Naive B cell (primary cell): ENCODE measurements around the gene SLC6A19. TPM values are rescaled to one million over a fixed set of nuclear protein-coding genes. Genes with fewer than 3 reads are reported as not detected.

Experiments used
- ATAC-seq, 2 donors: fragments of 150-1000 bp; cut with Tn5 transposase; 2 replicates each; pipeline ENCODE4 v1.10.0; 2021; ENCODE audit warnings: low read depth in 2 of 2, mild to moderate bottlenecking in 2 of 2, moderate library complexity in 2 of 2
- DNase-seq: peaks from one replicate; pipeline ENCODE4 v3.0.0; 2022
- H3K27ac Mint-ChIP-seq, 6 donors: one replicate each; pipeline ENCODE4 v1.8.0; 2020 to 2022; ENCODE audit warnings: mild to moderate bottlenecking in 6 of 6, mixed read lengths in 6 of 6, moderate library complexity in 5 of 6, inconsistent platforms in 2 of 6
- H3K27me3 Mint-ChIP-seq, 3 donors: one replicate each; pipeline ENCODE4 v1.8.0; 2021 to 2022; ENCODE audit warnings: mixed read lengths in 3 of 3, mild to moderate bottlenecking in 1 of 3
- H3K36me3 Mint-ChIP-seq, 2 donors: one replicate each; pipeline ENCODE4 v1.8.0; 2020 to 2022; ENCODE audit warnings: mixed read lengths in 2 of 2, inconsistent platforms in 1 of 2, mild to moderate bottlenecking in 1 of 2
- H3K4me1 Mint-ChIP-seq, 3 donors: one replicate each; pipeline ENCODE4 v1.8.0; 2020 to 2022; ENCODE audit warnings: mixed read lengths in 3 of 3, inconsistent platforms in 1 of 3, mild to moderate bottlenecking in 1 of 3, moderate library complexity in 1 of 3
- H3K4me3 Mint-ChIP-seq, 8 donors: one replicate each; pipeline ENCODE4 v1.8.0; 2020 to 2022; ENCODE audit warnings: mild to moderate bottlenecking in 8 of 8, mixed read lengths in 8 of 8, moderate library complexity in 8 of 8, inconsistent platforms in 2 of 8
- H3K9me3 Mint-ChIP-seq, 7 donors: one replicate each; pipeline ENCODE4 v1.8.0; 2020 to 2022; ENCODE audit warnings: mixed read lengths in 7 of 7, mild to moderate bottlenecking in 5 of 7, inconsistent platforms in 2 of 7, moderate library complexity in 1 of 7
- polyA plus RNA-seq, 6 donors: library from polyadenylated mRNA; unstranded; fragments of 300-500 nt; fragmentation: Illumina TruSeq; gene quantifications; one replicate each; pipeline ENCODE4 v1.2.3, GENCODE V29; 2021; ENCODE audit warnings: low read depth in 6 of 6

SLC6A19 gene
- polyA plus RNA-seq, 6 donors from 2014 or later, result not detected

GRCh38 chr5:1249366-1250280, 48.2 kb downstream of the SLC6A19 start:
- Mint-ChIP-seq H3K27me3 (peaks cover 0 to 6% (median 0%) of the 10 kb centered on the region in 3 donors), H3K9me3 (no peaks in the 10 kb centered on the region), H3K4me1 (peaks cover 0 to 5% (median 2%) of the 10 kb centered on the region in 3 donors), H3K36me3 (no peaks in the 10 kb centered on the region), H3K4me3 (no peak overlapping the region), H3K27ac (no peak overlapping the region)
- DNase-seq (no peak), ATAC-seq (no peak)

- ATAC-seq (no peak), DNase-seq (no peak)
- Mint-ChIP-seq H3K4me1 (peaks cover 0 to 10% (median 0%) of the 10 kb centered on the region in 3 donors), H3K27ac (peak overlapping the region in 1 of 6 donors; percentile 2), H3K9me3 (no peaks in the 10 kb centered on the region), H3K4me3 (no peak overlapping the region), H3K36me3 (no peaks in the 10 kb centered on the region), H3K27me3 (peaks cover 0 to 2% (median 0%) of the 10 kb centered on the region in 3 donors)
Measured at GRCh38 chr5:1251678-1252580, 50.5 kb downstream of the SLC6A19 start.

GRCh38 chr5:1252681-1253080, 51.3 kb downstream of the SLC6A19 start:
- no peak for DNase-seq
- no peaks in the 10 kb centered on the region for H3K36me3 Mint-ChIP-seq
- no peak for ATAC-seq
- peak overlapping the region in 1 of 6 donors; percentile 58 for H3K27ac Mint-ChIP-seq
- H3K4me3 Mint-ChIP-seq, result no peak overlapping the region
- H3K27me3 Mint-ChIP-seq, result no peaks in the 10 kb centered on the region
- H3K4me1 Mint-ChIP-seq, result peaks cover 0 to 10% (median 0%) of the 10 kb centered on the region in 3 donors
- no peaks in the 10 kb centered on the region for H3K9me3 Mint-ChIP-seq

- Mint-ChIP-seq H3K36me3 (no peaks in the 10 kb centered on the region), H3K9me3 (peaks cover 0 to 2% (median 0%) of the 10 kb centered on the region in 7 donors), H3K4me3 (no peak overlapping the region), H3K4me1 (peaks cover 0 to 10% (median under 1%) of the 10 kb centered on the region in 3 donors), H3K27me3 (peaks cover 0 to 3% (median 2%) of the 10 kb centered on the region in 3 donors), H3K27ac (no peak overlapping the region)
- no peak for DNase-seq
- ATAC-seq, result no peak
Measured at GRCh38 chr5:1253456-1254105, 52.2 kb downstream of the SLC6A19 start.

GRCh38 chr5:1254196-1254595, 52.8 kb downstream of the SLC6A19 start:
- Mint-ChIP-seq H3K9me3 (peaks cover 0 to 2% (median 0%) of the 10 kb centered on the region in 7 donors), H3K4me3 (no peak overlapping the region), H3K36me3 (no peaks in the 10 kb centered on the region), H3K27me3 (peaks cover 0 to 6% (median 5%) of the 10 kb centered on the region in 3 donors), H3K27ac (no peak overlapping the region), H3K4me1 (peaks cover 0 to 10% (median 3%) of the 10 kb centered on the region in 3 donors)
- ATAC-seq (no peak), DNase-seq (no peak)

GRCh38 chr5:1255081-1255561, 53.7 kb downstream of the SLC6A19 start:
- H3K9me3 Mint-ChIP-seq, result peaks cover 0 to 3% (median 1%) of the 10 kb centered on the region in 7 donors
- peak overlapping the region in 2 of 6 donors; percentile 20 to 47 for H3K27ac Mint-ChIP-seq
- ATAC-seq (no peak), DNase-seq (no peak)
- H3K4me1 Mint-ChIP-seq, result peaks cover 0 to 10% (median 3%) of the 10 kb centered on the region in 3 donors
- H3K27me3 Mint-ChIP-seq, result peaks cover 0 to 6% (median 5%) of the 10 kb centered on the region in 3 donors
- H3K4me3 Mint-ChIP-seq, result no peak overlapping the region
- H3K36me3 Mint-ChIP-seq, result no peaks in the 10 kb centered on the region

- Mint-ChIP-seq H3K4me3 (no peak overlapping the region), H3K27ac (no peak overlapping the region), H3K9me3 (peaks cover 0 to 18% (median 10%) of the 10 kb centered on the region in 7 donors), H3K4me1 (peaks cover 0 to 10% (median 3%) of the 10 kb centered on the region in 3 donors), H3K36me3 (peaks cover 4 to 9% of the 10 kb centered on the region in 2 donors), H3K27me3 (peaks cover 0 to 6% (median 5%) of the 10 kb centered on the region in 3 donors)
- no peak for ATAC-seq
- no peak for DNase-seq
Measured at GRCh38 chr5:1256776-1257175, 55.4 kb downstream of the SLC6A19 start.

GRCh38 chr5:1257363-1257762, 56.0 kb downstream of the SLC6A19 start:
- ATAC-seq (no peak), DNase-seq (no peak)
- H3K4me3 Mint-ChIP-seq, result no peak overlapping the region
- peaks cover 0 to 6% (median 5%) of the 10 kb centered on the region in 3 donors for H3K27me3 Mint-ChIP-seq
- H3K36me3 Mint-ChIP-seq, result peaks cover 8 to 15% of the 10 kb centered on the region in 2 donors
- H3K4me1 Mint-ChIP-seq, result peaks cover 0 to 10% (median 3%) of the 10 kb centered on the region in 3 donors
- peaks cover 5 to 23% (median 15%) of the 10 kb centered on the region in 7 donors for H3K9me3 Mint-ChIP-seq
- H3K27ac Mint-ChIP-seq, result peak overlapping the region in 1 of 6 donors; percentile 68

- Mint-ChIP-seq H3K9me3 (peaks cover 10 to 27% (median 19%) of the 10 kb centered on the region in 7 donors), H3K27ac (no peak overlapping the region), H3K4me1 (peaks cover 0 to 8% (median 3%) of the 10 kb centered on the region in 3 donors), H3K36me3 (peaks cover 12 to 20% of the 10 kb centered on the region in 2 donors), H3K27me3 (peaks cover 0 to 6% (median 5%) of the 10 kb centered on the region in 3 donors), H3K4me3 (no peak overlapping the region)
- DNase-seq, result no peak
- no peak for ATAC-seq
Measured at GRCh38 chr5:1257841-1258240, 56.4 kb downstream of the SLC6A19 start.

- no peak for ATAC-seq
- Mint-ChIP-seq H3K27me3 (peaks cover 0 to 6% (median 5%) of the 10 kb centered on the region in 3 donors), H3K4me3 (peak overlapping the region in 1 of 8 donors; percentile 51), H3K36me3 (peaks cover 12 to 21% of the 10 kb centered on the region in 2 donors), H3K9me3 (peaks cover 10 to 42% (median 23%) of the 10 kb centered on the region in 7 donors), H3K27ac (no peak overlapping the region), H3K4me1 (peaks cover 0 to 4% (median 3%) of the 10 kb centered on the region in 3 donors)
- no peak for DNase-seq
Measured at GRCh38 chr5:1259806-1260480, 58.5 kb downstream of the SLC6A19 start.

GRCh38 chr5:1261643-1262042, 60.2 kb downstream of the SLC6A19 start:
- Mint-ChIP-seq H3K9me3 (peaks cover 10 to 42% (median 23%) of the 10 kb centered on the region in 7 donors), H3K4me1 (peaks cover 0 to 3% (median 0%) of the 10 kb centered on the region in 3 donors), H3K27me3 (peaks cover 0 to 6% (median 5%) of the 10 kb centered on the region in 3 donors), H3K27ac (no peak overlapping the region), H3K4me3 (no peak overlapping the region), H3K36me3 (peaks cover 12 to 21% of the 10 kb centered on the region in 2 donors)
- ATAC-seq (no peak), DNase-seq (no peak)

- DNase-seq, result no peak
- peaks cover 0 to 6% (median 5%) of the 10 kb centered on the region in 3 donors for H3K27me3 Mint-ChIP-seq
- peaks cover 12 to 21% of the 10 kb centered on the region in 2 donors for H3K36me3 Mint-ChIP-seq
- no peak for ATAC-seq
- peak overlapping the region in 1 of 8 donors; percentile 4 for H3K4me3 Mint-ChIP-seq
- H3K4me1 Mint-ChIP-seq, result peaks cover 0 to 3% (median 0%) of the 10 kb centered on the region in 3 donors
- H3K27ac Mint-ChIP-seq, result peak overlapping the region in 1 of 6 donors; percentile 19
- peaks cover 10 to 42% (median 23%) of the 10 kb centered on the region in 7 donors for H3K9me3 Mint-ChIP-seq
Measured at GRCh38 chr5:1262381-1262780, 61.0 kb downstream of the SLC6A19 start.
